ENCODE results near the gene PDGFA. TPM values are rescaled to one million over a fixed set of nuclear protein-coding genes. Genes with fewer than 3 reads are reported as not detected.

Gene PDGFA
- total RNA-seq, 2 experiments from 2014 or later = 3.3 to 4.1 TPM

- Mint-ChIP-seq H3K9me3 (no peaks in the 10 kb centered on the region), H3K4me3 (peak overlapping the region; percentile 81), H3K4me1 (peaks cover 12% of the 10 kb centered on the region), H3K27me3 (peaks cover 58% of the 10 kb centered on the region), H3K27ac (peak overlapping the region; percentile 38), H3K36me3 (no peaks in the 10 kb centered on the region)
- DNase-seq = peak; percentile 48
Observed at GRCh38 chr7:518630-519483, 789 bp downstream of the PDGFA start.

GRCh38 chr7:517774-518629 is 1.6 kb downstream of the PDGFA start:
- Mint-ChIP-seq H3K4me3 (peak overlapping the region; percentile 81), H3K4me1 (peaks cover 12% of the 10 kb centered on the region), H3K27me3 (peaks cover 53% of the 10 kb centered on the region), H3K9me3 (no peaks in the 10 kb centered on the region), H3K36me3 (no peaks in the 10 kb centered on the region), H3K27ac (no peak overlapping the region)
- DNase-seq = no peak

DNA sequence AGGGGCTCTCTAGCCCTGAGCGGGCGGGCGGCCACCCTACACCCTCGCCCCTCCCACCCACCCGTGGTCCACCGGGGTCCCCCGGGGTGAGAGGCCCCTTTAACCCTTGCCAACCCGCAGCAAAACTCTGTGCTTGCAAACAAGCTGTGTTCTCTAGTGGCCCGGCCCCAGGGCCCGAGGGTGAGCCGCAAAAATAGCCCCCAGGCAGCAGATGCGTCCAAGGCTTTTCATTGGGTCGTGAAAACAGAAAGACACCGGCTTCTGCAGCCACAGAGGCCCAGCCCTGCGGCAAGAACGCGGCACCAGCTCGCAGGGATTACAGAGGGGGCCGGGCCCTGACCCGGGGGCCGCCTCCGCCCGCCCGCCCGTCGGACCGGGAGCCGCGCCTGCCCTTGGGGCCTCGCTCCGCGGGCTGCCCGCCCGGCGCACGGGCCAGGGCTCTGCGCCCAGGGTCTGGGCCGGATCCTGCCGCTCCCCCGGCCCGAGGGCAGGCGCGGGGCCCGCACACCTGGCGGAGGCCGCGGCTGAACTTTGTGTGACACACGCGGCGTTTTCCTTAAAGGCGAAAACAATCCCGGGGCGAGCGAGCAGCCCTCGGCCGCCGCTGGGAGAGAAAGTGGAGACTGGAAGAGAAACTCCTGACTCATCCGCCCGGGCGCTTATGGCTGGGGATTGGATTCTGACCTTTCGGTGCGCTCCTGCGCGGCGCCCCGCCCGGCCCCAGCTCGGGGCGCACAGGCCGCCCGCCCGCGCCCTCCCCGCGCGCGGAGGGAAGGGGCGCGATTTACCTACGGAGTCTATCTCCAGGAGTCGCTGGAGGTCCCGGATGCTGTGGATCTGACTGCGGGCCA is 2.8 kb downstream of the PDGFA start:
- no peak overlapping the region for H3K27ac Mint-ChIP-seq
- H3K4me1 Mint-ChIP-seq = peaks cover 12% of the 10 kb centered on the region
- peaks cover 52% of the 10 kb centered on the region for H3K27me3 Mint-ChIP-seq
- H3K9me3 Mint-ChIP-seq = no peaks in the 10 kb centered on the region
- no peak overlapping the region for H3K4me3 Mint-ChIP-seq
- no peaks in the 10 kb centered on the region for H3K36me3 Mint-ChIP-seq
- DNase-seq = peak; percentile 40

DNA sequence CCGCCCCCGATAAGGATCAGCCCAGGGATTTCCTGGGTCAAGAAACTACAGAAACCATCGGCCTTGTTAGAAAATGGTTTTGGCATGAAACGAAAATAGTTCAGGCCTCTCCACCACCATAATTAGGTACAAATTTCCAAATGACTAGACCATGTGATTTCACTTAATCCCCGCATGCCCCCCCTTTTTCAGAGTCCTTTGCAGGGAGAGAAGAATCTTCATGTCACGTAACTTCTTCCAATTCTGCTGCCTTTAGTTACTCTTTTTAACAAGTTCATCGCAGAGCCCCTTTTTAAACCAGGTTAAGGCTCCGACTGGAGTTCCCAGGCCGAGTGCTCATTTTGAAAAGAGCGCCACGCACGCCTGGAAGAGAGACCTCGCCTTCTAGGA is 3.4 kb downstream of the PDGFA start:
- Mint-ChIP-seq H3K4me3 (no peak overlapping the region), H3K4me1 (peaks cover 9% of the 10 kb centered on the region), H3K9me3 (no peaks in the 10 kb centered on the region)

GRCh38 chr7:515628-516027 is 4.0 kb downstream of the PDGFA start:
- no peaks in the 10 kb centered on the region for H3K9me3 Mint-ChIP-seq
- H3K36me3 Mint-ChIP-seq = no peaks in the 10 kb centered on the region
- H3K4me3 Mint-ChIP-seq = peak overlapping the region; percentile 10
- no peak overlapping the region for H3K27ac Mint-ChIP-seq
- H3K27me3 Mint-ChIP-seq = peaks cover 40% of the 10 kb centered on the region
- no peak for DNase-seq
- peaks cover 7% of the 10 kb centered on the region for H3K4me1 Mint-ChIP-seq

More for the DNA sequence above, 3.4 kb downstream of the PDGFA start:
- H3K27me3 Mint-ChIP-seq = peaks cover 46% of the 10 kb centered on the region
- H3K27ac Mint-ChIP-seq = no peak overlapping the region
- no peaks in the 10 kb centered on the region for H3K36me3 Mint-ChIP-seq
- no peak for DNase-seq

DNA sequence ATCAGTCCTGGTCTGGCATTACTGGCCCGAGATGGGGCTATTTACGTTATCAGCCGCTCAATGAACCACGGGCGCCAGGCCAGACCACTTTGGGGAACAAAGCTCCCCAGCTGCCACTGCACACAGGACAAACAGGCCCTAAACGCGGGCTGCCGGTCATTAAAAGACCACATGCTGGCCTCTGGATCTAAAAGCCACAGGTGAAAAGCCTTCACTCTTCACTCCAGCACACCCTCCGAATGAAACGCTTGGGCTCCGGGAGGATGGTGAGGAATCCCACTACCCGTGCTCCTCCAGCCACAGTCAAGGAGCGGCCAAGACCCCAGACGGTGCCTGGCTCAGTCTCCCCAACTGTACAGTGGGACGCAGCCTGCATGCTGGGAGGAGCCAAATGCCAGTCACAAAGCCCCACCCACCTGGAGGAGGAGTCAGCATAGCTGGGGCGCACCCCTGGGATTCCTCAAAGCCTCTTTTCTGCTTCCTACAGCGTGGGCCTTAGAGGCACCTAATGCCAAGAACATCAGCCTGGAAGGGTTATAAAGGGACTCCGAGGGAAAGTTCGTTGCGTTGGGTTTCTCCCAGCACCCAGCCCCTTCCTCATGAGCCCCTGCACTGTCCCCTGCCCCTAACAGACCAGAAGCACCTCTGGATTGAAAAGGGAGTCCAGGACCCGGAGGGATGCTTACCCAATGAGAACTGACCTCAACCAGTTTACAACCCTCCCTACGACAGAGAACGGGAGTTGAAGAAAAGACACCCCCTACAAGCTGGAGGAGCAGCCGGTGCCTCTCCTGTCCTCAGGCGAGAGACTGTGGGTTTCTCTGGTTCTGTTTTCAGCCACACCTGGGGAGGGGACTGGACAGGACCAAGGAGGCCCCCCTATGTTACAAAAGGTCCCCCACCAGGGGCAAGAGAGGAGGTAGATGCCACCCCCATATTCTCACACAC is 4.7 kb downstream of the PDGFA start:
- DNase-seq = no peak
- Mint-ChIP-seq H3K27me3 (peaks cover 39% of the 10 kb centered on the region), H3K4me1 (peaks cover 7% of the 10 kb centered on the region), H3K27ac (no peak overlapping the region), H3K4me3 (no peak overlapping the region), H3K9me3 (no peaks in the 10 kb centered on the region), H3K36me3 (no peaks in the 10 kb centered on the region)

DNA sequence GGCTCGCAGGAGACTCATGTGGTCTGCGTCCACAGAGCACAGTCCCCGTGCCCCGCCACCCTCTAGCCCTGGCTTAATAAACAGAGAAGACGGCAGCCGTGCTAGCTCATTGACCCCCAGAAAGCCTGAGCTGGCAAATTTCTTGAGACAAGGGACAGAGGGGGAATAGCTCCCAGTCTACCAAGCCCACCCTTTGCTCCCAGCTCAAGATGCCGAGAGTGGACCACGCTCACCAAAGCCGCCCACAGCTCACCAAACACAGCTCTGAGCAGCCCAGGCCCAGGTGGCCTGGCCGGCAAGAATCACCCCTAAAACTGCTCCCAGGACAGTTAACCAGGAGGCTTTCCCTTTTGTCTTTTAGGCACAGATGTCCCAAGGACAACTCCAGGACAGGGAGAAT is 5.4 kb downstream of the PDGFA start:
- no peak overlapping the region for H3K4me3 Mint-ChIP-seq
- H3K27ac Mint-ChIP-seq = no peak overlapping the region
- H3K4me1 Mint-ChIP-seq = peaks cover 7% of the 10 kb centered on the region
- peaks cover 39% of the 10 kb centered on the region for H3K27me3 Mint-ChIP-seq
- DNase-seq = no peak
- no peaks in the 10 kb centered on the region for H3K9me3 Mint-ChIP-seq
- no peaks in the 10 kb centered on the region for H3K36me3 Mint-ChIP-seq

GRCh38 chr7:513521-514166 is 6.0 kb downstream of the PDGFA start:
- H3K4me3 Mint-ChIP-seq = no peak overlapping the region
- H3K27me3 Mint-ChIP-seq = peaks cover 38% of the 10 kb centered on the region
- no peak overlapping the region for H3K27ac Mint-ChIP-seq
- no peaks in the 10 kb centered on the region for H3K36me3 Mint-ChIP-seq
- no peaks in the 10 kb centered on the region for H3K9me3 Mint-ChIP-seq
- peaks cover 7% of the 10 kb centered on the region for H3K4me1 Mint-ChIP-seq
- DNase-seq = no peak

DNA sequence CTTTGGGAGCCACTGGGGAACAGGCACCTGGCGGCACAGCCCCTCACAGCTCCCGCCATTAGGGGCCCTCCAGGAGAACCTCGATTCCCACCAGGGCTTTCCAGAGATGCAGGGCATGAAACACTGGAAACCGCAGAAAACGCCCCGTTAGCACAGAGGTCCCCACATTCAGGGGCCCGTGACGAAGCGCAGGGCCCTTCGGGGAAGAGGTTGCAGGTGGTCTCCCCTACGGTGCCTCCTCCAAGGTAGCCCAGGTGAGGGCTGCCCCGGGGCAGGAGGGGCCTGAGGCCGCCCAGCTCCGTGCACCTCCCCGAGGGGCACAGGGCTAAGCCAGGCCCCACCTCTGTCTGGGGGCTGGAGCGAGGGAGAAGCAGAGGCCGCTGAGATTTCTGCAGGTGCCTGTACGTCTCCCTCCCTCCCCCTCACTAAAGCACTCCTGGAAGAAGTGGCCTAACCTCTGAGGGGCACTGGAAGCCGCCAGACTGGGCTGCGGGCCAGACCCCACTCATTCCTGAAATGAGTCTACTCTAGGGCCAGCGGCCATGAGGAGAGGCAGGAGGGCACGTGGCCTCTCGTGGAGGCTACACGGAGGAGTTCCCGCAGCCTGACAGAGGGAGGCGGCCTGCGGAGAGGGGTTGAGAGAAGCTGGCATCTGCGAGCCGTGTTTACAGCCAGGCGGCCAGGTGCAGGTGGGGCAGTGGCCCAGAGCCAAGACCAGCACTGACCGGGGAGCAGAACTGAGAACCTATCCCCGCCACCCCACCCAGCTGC is 6.9 kb downstream of the PDGFA start:
- H3K36me3 Mint-ChIP-seq = no peaks in the 10 kb centered on the region
- no peak overlapping the region for H3K27ac Mint-ChIP-seq
- H3K27me3 Mint-ChIP-seq = peaks cover 32% of the 10 kb centered on the region
- H3K9me3 Mint-ChIP-seq = no peaks in the 10 kb centered on the region
- no peak for DNase-seq
- H3K4me3 Mint-ChIP-seq = no peak overlapping the region
- H3K4me1 Mint-ChIP-seq = peaks cover 4% of the 10 kb centered on the region

DNA sequence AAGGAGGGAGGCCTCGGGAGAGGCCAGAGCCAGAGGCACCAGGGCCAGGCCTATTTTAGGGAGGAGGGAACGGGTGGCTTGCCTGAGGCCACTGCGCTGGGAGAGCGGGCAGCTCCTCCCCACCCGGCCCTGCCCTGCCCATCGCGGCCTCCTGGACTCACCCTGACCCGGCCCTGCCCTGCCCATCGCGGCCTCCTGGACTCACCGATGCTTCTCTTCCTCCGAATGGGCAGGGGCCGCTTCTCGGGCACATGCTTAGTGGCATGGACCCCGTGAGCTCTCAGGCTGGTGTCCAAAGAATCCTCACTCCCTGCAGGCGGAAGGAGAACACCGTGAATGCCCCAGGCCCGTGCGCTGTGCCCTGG is 7.5 kb downstream of the PDGFA start:
- no peaks in the 10 kb centered on the region for H3K9me3 Mint-ChIP-seq
- peaks cover 29% of the 10 kb centered on the region for H3K27me3 Mint-ChIP-seq
- no peaks in the 10 kb centered on the region for H3K36me3 Mint-ChIP-seq
- no peak overlapping the region for H3K4me3 Mint-ChIP-seq
- H3K4me1 Mint-ChIP-seq = peaks cover 2% of the 10 kb centered on the region
- no peak overlapping the region for H3K27ac Mint-ChIP-seq
- no peak for DNase-seq

GRCh38 chr7:511476-512145 is 8.0 kb downstream of the PDGFA start:
- Mint-ChIP-seq H3K4me1 (peaks cover 2% of the 10 kb centered on the region), H3K4me3 (no peak overlapping the region), H3K27ac (no peak overlapping the region), H3K27me3 (peaks cover 29% of the 10 kb centered on the region), H3K9me3 (no peaks in the 10 kb centered on the region), H3K36me3 (no peaks in the 10 kb centered on the region)
- DNase-seq = no peak

DNA sequence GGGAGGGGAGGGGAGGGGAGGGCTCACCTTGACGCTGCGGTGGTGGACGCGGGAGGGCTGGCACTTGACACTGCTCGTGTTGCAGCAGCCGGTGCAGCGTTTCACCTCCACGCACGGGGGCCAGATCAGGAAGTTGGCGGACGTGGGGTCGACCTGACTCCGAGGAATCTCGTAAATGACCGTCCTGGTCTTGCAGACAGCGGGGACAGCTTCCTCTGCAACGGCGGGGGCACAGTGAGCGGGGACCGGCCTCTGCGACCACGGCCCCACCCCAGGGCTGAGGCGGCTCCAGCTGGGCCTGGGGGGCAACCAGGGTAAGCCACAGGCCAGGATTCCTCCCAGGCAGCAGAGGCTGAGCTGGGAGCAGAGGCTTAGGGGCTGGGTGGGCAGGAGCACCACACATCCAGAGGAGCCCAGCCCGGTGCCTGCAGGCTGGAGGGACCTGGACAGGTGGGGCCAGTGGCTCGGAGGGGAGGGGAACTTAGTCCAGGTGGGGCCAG is 8.8 kb downstream of the PDGFA start:
- Mint-ChIP-seq H3K4me1 (peaks cover 2% of the 10 kb centered on the region), H3K27ac (no peak overlapping the region), H3K9me3 (no peaks in the 10 kb centered on the region), H3K36me3 (no peaks in the 10 kb centered on the region), H3K4me3 (no peak overlapping the region), H3K27me3 (peaks cover 23% of the 10 kb centered on the region)
- DNase-seq = no peak
